CD4-positive, alpha-beta memory T cell (primary cell): Measurements from ENCODE around the gene TRIM15. TPM values are rescaled to one million over a fixed set of nuclear protein-coding genes. Genes with fewer than 3 reads are reported as not detected.
A peak's percentile ranks its signal among the peaks of the same experiment; 100 is the strongest.
"Not testable (repeated sequence)": the region's sequence is repeated elsewhere in the genome, so short reads cannot be mapped to it uniquely, and the experiment has no call there.

Source experiments
- CTCF ChIA-PET: fragments of 350-600 bp; sonication (Branson Sonifier 250); formaldehyde crosslinking; loops from one replicate; lab custom pipeline; 2021; ENCODE audit warnings: inconsistent platforms; ENCODE audit not compliant: partially characterized antibody; lab: Charles Lee
- POLR2A ChIA-PET: fragments of 350-600 bp; sonication (Branson Sonifier 250); formaldehyde crosslinking; loops from one replicate; lab custom pipeline; 2021; ENCODE audit not compliant: partially characterized antibody; lab: Charles Lee
- DNase-seq, 5 donors: peaks; one replicate each; pipeline versions ENCODE4 v3.0.0 to v3.0.0-alpha.2; 2020 to 2022; ENCODE audit warnings: mixed read lengths in 1 of 5
- H3K27ac ChIP-seq: one replicate; pipeline ENCODE4 v1.7.0; 2013; ENCODE audit warnings: low read depth, low read length
- H3K27me3 ChIP-seq: 2 replicates; pipeline ENCODE4 v1.7.0; 2013; ENCODE audit warnings: mild to moderate bottlenecking, low read length, moderate library complexity; ENCODE audit not compliant: insufficient read depth
- H3K36me3 ChIP-seq: 2 replicates; pipeline ENCODE4 v1.7.0; 2013; ENCODE audit warnings: mild to moderate bottlenecking, low read length, moderate library complexity; ENCODE audit not compliant: insufficient read depth
- H3K4me1 ChIP-seq: 2 replicates; pipeline ENCODE4 v1.7.0; 2013; ENCODE audit warnings: mild to moderate bottlenecking, low read length, moderate library complexity; ENCODE audit not compliant: insufficient read depth
- H3K4me3 ChIP-seq, 2 donors: one replicate each; pipeline ENCODE4 v1.7.0; 2013; ENCODE audit warnings: low read length in 2 of 2, mild to moderate bottlenecking in 1 of 2
- H3K9me3 ChIP-seq, 2 donors: one replicate each; pipeline ENCODE4 v1.7.0; 2013; ENCODE audit warnings: low read length in 2 of 2, control low read depth in 1 of 2; ENCODE audit not compliant: control insufficient read depth in 1 of 2
- H3K27ac Mint-ChIP-seq, 7 donors: one replicate each; pipeline ENCODE4 v1.8.0; 2020 to 2021; ENCODE audit warnings: mixed read lengths in 7 of 7, mild to moderate bottlenecking in 6 of 7, inconsistent platforms in 3 of 7, moderate library complexity in 3 of 7
- H3K27me3 Mint-ChIP-seq, 2 donors: one replicate each; pipeline ENCODE4 v1.8.0; 2020 to 2021; ENCODE audit warnings: mixed read lengths in 2 of 2
- H3K36me3 Mint-ChIP-seq, 2 donors: one replicate each; pipeline ENCODE4 v1.8.0; 2020 to 2021; ENCODE audit warnings: mixed read lengths in 2 of 2, inconsistent platforms in 1 of 2, mild to moderate bottlenecking in 1 of 2
- H3K4me1 Mint-ChIP-seq, 4 donors: one replicate each; pipeline ENCODE4 v1.8.0; 2020 to 2021; ENCODE audit warnings: mixed read lengths in 4 of 4, mild to moderate bottlenecking in 1 of 4
- H3K4me3 Mint-ChIP-seq, 8 donors: one replicate each; pipeline ENCODE4 v1.8.0; 2020 to 2021; ENCODE audit warnings: mixed read lengths in 8 of 8, mild to moderate bottlenecking in 7 of 8, moderate library complexity in 6 of 8, inconsistent platforms in 3 of 8
- H3K9me3 Mint-ChIP-seq, 8 donors: one replicate each; pipeline ENCODE4 v1.8.0; 2020 to 2021; ENCODE audit warnings: mixed read lengths in 8 of 8, mild to moderate bottlenecking in 5 of 8, inconsistent platforms in 3 of 8, moderate library complexity in 1 of 8
- intact Hi-C: fragments of 100-400 bp; cut with micrococcal nuclease; formaldehyde crosslinking; loops from one replicate; pipeline ENCODE4 v1.15.1; 2023
- polyA plus RNA-seq, 2 donors: library from polyadenylated mRNA; unstranded; fragments of 300-500 nt; fragmentation: Illumina TruSeq; gene quantifications; one replicate each; pipeline ENCODE4 v1.2.3, GENCODE V29; 2021
- total RNA-seq, 2 experiments: library from RNA; stranded (reverse); gene quantifications; one replicate each; pipeline ENCODE4 v1.2.3, GENCODE V29; 2021

Gene TRIM15
- total and polyA plus RNA-seq, 4 experiments from 2014 or later, result not detected

GRCh38 chr6:30164714-30165113, 1.4 kb downstream of the TRIM15 start:
- Histone ChIP-seq H3K36me3 (no peaks in the 10 kb centered on the region), H3K27me3 (no peaks in the 10 kb centered on the region), H3K27ac (no peak overlapping the region), H3K9me3 (no peaks in the 10 kb centered on the region), H3K4me1 (peaks cover 12% of the 10 kb centered on the region), H3K4me3 (no peak overlapping the region)
- CTCF ChIA-PET, result no interaction called here
- no peak overlapping the region for H3K27ac Mint-ChIP-seq
- DNase-seq, result no peak
- H3K4me3 Mint-ChIP-seq, result peak overlapping the region in 1 of 8 donors; percentile 15
- H3K36me3 Mint-ChIP-seq, result no peaks in the 10 kb centered on the region
- peaks cover 10 to 21% (median 14%) of the 10 kb centered on the region in 4 donors for H3K4me1 Mint-ChIP-seq
- intact Hi-C loops, result no loop called here
- POLR2A ChIA-PET, result no interaction called here
- H3K27me3 Mint-ChIP-seq, result peaks cover 1 to 12% of the 10 kb centered on the region in 2 donors
- H3K9me3 Mint-ChIP-seq, result no peaks in the 10 kb centered on the region

DNA sequence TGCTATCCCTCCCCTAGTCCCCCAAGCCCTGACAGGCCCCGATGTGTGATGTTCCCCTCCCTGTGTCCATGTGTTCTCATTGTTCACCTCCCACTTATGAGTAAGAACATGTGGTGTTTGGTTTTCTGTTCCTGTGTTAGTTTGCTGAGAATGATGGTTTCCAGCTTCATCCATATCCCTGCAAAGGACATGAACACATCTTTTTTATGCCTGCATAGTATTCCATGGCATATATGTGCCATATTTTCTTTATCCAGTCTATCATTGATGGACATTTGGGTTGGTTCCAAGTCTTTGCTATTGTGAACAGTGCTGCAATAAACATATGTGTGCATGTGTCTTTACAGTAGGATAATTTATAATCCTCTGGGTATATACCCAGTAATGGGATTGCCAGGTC, 1.9 kb downstream of the TRIM15 start:
- CTCF ChIA-PET, intact Hi-C loops, H3K27ac Mint-ChIP-seq, H3K9me3 Mint-ChIP-seq, H3K36me3 Mint-ChIP-seq, H3K4me3 ChIP-seq, H3K9me3 ChIP-seq, H3K36me3 ChIP-seq, POLR2A ChIA-PET, DNase-seq, H3K4me3 Mint-ChIP-seq, H3K27me3 ChIP-seq, H3K27ac ChIP-seq: not testable (repeated sequence)
- Mint-ChIP-seq H3K27me3 (peaks cover 4 to 13% of the 10 kb centered on the region in 2 donors), H3K4me1 (peaks cover 10 to 21% (median 17%) of the 10 kb centered on the region in 4 donors)
- H3K4me1 ChIP-seq, result peaks cover 12% of the 10 kb centered on the region

DNA sequence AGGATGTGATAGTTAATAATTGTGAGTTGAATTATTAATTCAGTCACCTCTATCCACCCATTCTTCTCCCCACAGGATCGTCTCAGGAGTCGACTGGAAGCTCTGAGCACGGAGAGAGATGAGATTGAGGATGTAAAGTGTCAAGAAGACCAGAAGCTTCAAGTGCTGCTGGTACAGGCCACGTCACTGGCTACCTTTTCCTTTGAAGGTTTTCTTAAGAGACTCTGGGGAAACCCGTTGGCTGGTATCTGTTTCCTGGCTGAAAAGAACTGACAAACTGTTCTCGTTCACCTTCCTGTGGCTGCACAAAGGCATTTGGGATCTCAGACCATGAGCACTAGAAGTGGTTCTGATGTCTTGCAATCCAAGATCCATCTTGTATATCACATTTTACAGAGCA, 3.8 kb downstream of the TRIM15 start:
- Histone ChIP-seq H3K4me3 (no peak overlapping the region), H3K27ac (no peak overlapping the region), H3K9me3 (no peaks in the 10 kb centered on the region), H3K4me1 (peaks cover 12% of the 10 kb centered on the region), H3K27me3 (peaks cover 5% of the 10 kb centered on the region), H3K36me3 (no peaks in the 10 kb centered on the region)
- no peak overlapping the region for H3K4me3 Mint-ChIP-seq
- H3K27me3 Mint-ChIP-seq, result peaks cover 17 to 27% of the 10 kb centered on the region in 2 donors
- intact Hi-C loops, result no loop called here
- H3K27ac Mint-ChIP-seq, result peak overlapping the region in 1 of 7 donors; percentile 43
- H3K9me3 Mint-ChIP-seq, result no peaks in the 10 kb centered on the region
- H3K36me3 Mint-ChIP-seq, result no peaks in the 10 kb centered on the region
- DNase-seq, result peak in 3 of 5 donors; percentile 13 to 32 (median 22)
- ChIA-PET POLR2A (no interaction called here), CTCF (interaction anchor here (0.6 kb wide), 1 partner anchor 166 kb away, joined by 3 read pairs; no protein-coding TSS in a partner anchor)
- H3K4me1 Mint-ChIP-seq, result peaks cover 10 to 24% (median 18%) of the 10 kb centered on the region in 4 donors

DNA sequence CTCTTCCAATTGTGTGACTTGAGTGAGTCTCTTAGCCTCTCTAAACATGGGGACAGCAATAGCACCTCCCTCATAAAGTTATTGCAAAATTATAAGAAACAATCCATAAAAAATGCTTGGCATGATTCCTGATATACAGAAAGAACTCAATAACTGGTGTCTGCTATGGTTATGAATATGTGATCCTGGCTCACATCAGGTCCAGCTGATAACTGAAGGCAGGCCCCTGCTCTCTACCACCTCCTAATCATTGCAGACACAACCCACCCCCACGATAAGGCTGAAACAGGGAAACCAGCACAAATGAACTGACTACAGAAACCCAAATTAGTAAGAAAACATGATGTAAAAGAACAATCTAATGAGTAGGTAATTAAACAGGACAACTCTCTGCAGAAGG, 5.4 kb downstream of the TRIM15 start:
- Histone ChIP-seq H3K27me3 (peaks cover 15% of the 10 kb centered on the region), H3K4me3 (no peak overlapping the region), H3K36me3 (no peaks in the 10 kb centered on the region), H3K4me1 (peaks cover 7% of the 10 kb centered on the region), H3K9me3 (no peaks in the 10 kb centered on the region), H3K27ac (no peak overlapping the region)
- Mint-ChIP-seq H3K36me3 (no peaks in the 10 kb centered on the region), H3K27me3 (peaks cover 24 to 33% of the 10 kb centered on the region in 2 donors), H3K4me1 (peaks cover 3 to 16% (median 11%) of the 10 kb centered on the region in 4 donors), H3K9me3 (no peaks in the 10 kb centered on the region), H3K4me3 (no peak overlapping the region), H3K27ac (no peak overlapping the region)
- DNase-seq, result no peak
- CTCF ChIA-PET, result interaction anchor here (1.3 kb wide), 1 partner anchor 38 kb away, joined by 4 read pairs; no protein-coding TSS in a partner anchor
- POLR2A ChIA-PET, result no interaction called here
- intact Hi-C loops, result no loop called here

GRCh38 chr6:30169658-30170614, 6.6 kb downstream of the TRIM15 start:
- DNase-seq, result peak in 4 of 5 donors; percentile 26 to 35 (median 32)
- Mint-ChIP-seq H3K27me3 (peaks cover 26 to 36% of the 10 kb centered on the region in 2 donors), H3K4me3 (no peak overlapping the region), H3K4me1 (peaks cover 3 to 16% (median 11%) of the 10 kb centered on the region in 4 donors), H3K9me3 (no peaks in the 10 kb centered on the region), H3K36me3 (no peaks in the 10 kb centered on the region), H3K27ac (no peak overlapping the region)
- no peak overlapping the region for H3K27ac ChIP-seq
- H3K9me3 ChIP-seq, result no peaks in the 10 kb centered on the region
- no peak overlapping the region for H3K4me3 ChIP-seq
- intact Hi-C loops, result loop anchor here (1.0 kb wide), 1 partner anchor 67 kb away; no protein-coding TSS in a partner anchor
- peaks cover 7% of the 10 kb centered on the region for H3K4me1 ChIP-seq
- H3K36me3 ChIP-seq, result no peaks in the 10 kb centered on the region
- ChIA-PET POLR2A (no interaction called here), CTCF (interaction anchor here (0.9 to 1.0 kb wide), 2 partner anchors 16 to 68 kb away, joined by 3 read pairs; no protein-coding TSS in a partner anchor)
- peaks cover 15% of the 10 kb centered on the region for H3K27me3 ChIP-seq

- H3K4me3 ChIP-seq, result no peak overlapping the region
- ChIA-PET CTCF (interaction anchor here (1.0 to 1.4 kb wide), 3 partner anchors 8 to 68 kb away, joined by 4 read pairs; no protein-coding TSS in a partner anchor), POLR2A (no interaction called here)
- H3K9me3 ChIP-seq, result no peaks in the 10 kb centered on the region
- H3K27ac ChIP-seq, result no peak overlapping the region
- no peak for DNase-seq
- peaks cover 7% of the 10 kb centered on the region for H3K4me1 ChIP-seq
- Mint-ChIP-seq H3K27ac (no peak overlapping the region), H3K27me3 (peaks cover 32 to 52% of the 10 kb centered on the region in 2 donors), H3K9me3 (no peaks in the 10 kb centered on the region), H3K36me3 (no peaks in the 10 kb centered on the region), H3K4me1 (peaks cover 3 to 14% (median 9%) of the 10 kb centered on the region in 4 donors), H3K4me3 (peak overlapping the region in 5 of 8 donors; percentile 21 to 43 (median 36))
- no peaks in the 10 kb centered on the region for H3K36me3 ChIP-seq
- H3K27me3 ChIP-seq, result peaks cover 15% of the 10 kb centered on the region
- intact Hi-C loops, result no loop called here
These were observed 8.5 kb downstream of the TRIM15 start for GRCh38 chr6:30171677-30172471.
